Spleen (tissue), 7 donors: ENCODE results near the gene IL1RAPL2.

Experiments used
- CTCF ChIP-seq, 11 experiments: fragments of 200-600 bp in 7 of 11; fragments of 450-650 bp in 4 of 11; sonication (generic) in 4 of 11; IDR thresholded peaks in 8 of 11; conservative IDR thresholded peaks in 3 of 11; 1 replicate in 7 of 11; 2 replicates in 4 of 11; pipeline versions ENCODE4 v1.4.0 to v1.8.0; 2016 to 2021; ENCODE audit warnings: antibody characterized with exemption in 11 of 11, inconsistent platforms in 4 of 11, mild to moderate bottlenecking in 1 of 11
- POLR2A ChIP-seq, 3 donors: fragments of 450-650 bp; IDR thresholded peaks; one replicate each; pipeline ENCODE4 v1.5.1; 2017; ENCODE audit warnings: antibody characterized with exemption in 3 of 3, mild to moderate bottlenecking in 1 of 3
- POLR2AphosphoS5 ChIP-seq, 3 donors: sonication (generic); formaldehyde crosslinking; IDR thresholded peaks; one replicate each; pipeline ENCODE4 v1.5.1; 2017; ENCODE audit warnings: antibody characterized with exemption in 3 of 3
- donor health status: DM: no; HTN: no; CAD: no; lungs with moderate emphysema.
- donor health status: DM: no; HTN: no; CAD: no.
- donor health status: DM: no; HTN: no; CAD: no.

GRCh38 chrX:104742355-104742754 lies 176.4 kb downstream of the IL1RAPL2 start:
- TF ChIP-seq CTCF (IDR thresholded peaks at IDR 0.05 in 8 of 11, conservative IDR thresholded peaks at IDR 0.05 in 3 of 11) (no peak), POLR2A (IDR thresholded peaks at IDR 0.05) (no peak), POLR2AphosphoS5 (IDR thresholded peaks at IDR 0.05) (no peak)
